ENCODE measurements around the gene OBSCN. TPM values are rescaled to one million over a fixed set of nuclear protein-coding genes. Genes with fewer than 3 reads are reported as not detected.

OBSCN gene
- total RNA-seq, 6 experiments from 2014 or later, result 0.27 to 1.8 (median 0.53) TPM

- Mint-ChIP-seq H3K9me3 (no peaks in the 10 kb centered on the region), H3K27me3 (ENCODE audit: insufficient read depth) (no peaks in the 10 kb centered on the region), H3K36me3 (ENCODE audit: low read depth) (peaks cover 5% of the 10 kb centered on the region; the same call in 1 of the 2 replicates), H3K27ac (no peak overlapping the region), H3K4me3 (no peak overlapping the region), H3K4me1 (ENCODE audit: low read depth) (peaks cover 21% of the 10 kb centered on the region)
- DNase-seq, result no peak
- no peak for TF ChIP-seq CTCF (IDR thresholded peaks at IDR 0.05)
Observed at GRCh38 chr1:228391411-228392020, 183.7 kb downstream of the OBSCN start.

- no peak for TF ChIP-seq CTCF (IDR thresholded peaks at IDR 0.05)
- no peak overlapping the region for H3K27ac Mint-ChIP-seq
- no peak for DNase-seq
Observed at GRCh38 chr1:228392111-228392936, 184.5 kb downstream of the OBSCN start.

GRCh38 chr1:228393268-228393701, 185.4 kb downstream of the OBSCN start:
- Mint-ChIP-seq H3K27ac (peak overlapping the region; percentile 56), H3K4me3 (no peak overlapping the region), H3K9me3 (no peaks in the 10 kb centered on the region), H3K27me3 (ENCODE audit: insufficient read depth) (no peaks in the 10 kb centered on the region), H3K4me1 (ENCODE audit: low read depth) (peaks cover 21% of the 10 kb centered on the region), H3K36me3 (ENCODE audit: low read depth) (peaks cover 5% of the 10 kb centered on the region; the same call in 1 of the 2 replicates)
- DNase-seq, result peak; percentile 53
- peak; percentile 77 for TF ChIP-seq CTCF (IDR thresholded peaks at IDR 0.05)

More at GRCh38 chr1:228392111-228392936, 184.5 kb downstream of the OBSCN start:
- no peak overlapping the region for H3K4me3 Mint-ChIP-seq
- H3K4me1 Mint-ChIP-seq (ENCODE audit: low read depth), result peaks cover 21% of the 10 kb centered on the region
- peaks cover 5% of the 10 kb centered on the region; the same call in 1 of the 2 replicates for H3K36me3 Mint-ChIP-seq (ENCODE audit: low read depth)
- no peaks in the 10 kb centered on the region for H3K9me3 Mint-ChIP-seq
- no peaks in the 10 kb centered on the region for H3K27me3 Mint-ChIP-seq (ENCODE audit: insufficient read depth)

- no peaks in the 10 kb centered on the region for H3K9me3 Mint-ChIP-seq
- peaks cover 5% of the 10 kb centered on the region; the same call in 1 of the 2 replicates for H3K36me3 Mint-ChIP-seq (ENCODE audit: low read depth)
- TF ChIP-seq CTCF (IDR thresholded peaks at IDR 0.05), result peak; percentile 32; the same call in 1 of the 2 replicates
- no peak overlapping the region for H3K4me3 Mint-ChIP-seq
- H3K27ac Mint-ChIP-seq, result peak overlapping the region; percentile 48
- H3K27me3 Mint-ChIP-seq (ENCODE audit: insufficient read depth), result no peaks in the 10 kb centered on the region
- DNase-seq, result no peak
- H3K4me1 Mint-ChIP-seq (ENCODE audit: low read depth), result peaks cover 21% of the 10 kb centered on the region
Observed at GRCh38 chr1:228393811-228394570, 186.1 kb downstream of the OBSCN start.

- no peak for DNase-seq
- H3K36me3 Mint-ChIP-seq (ENCODE audit: low read depth), result peaks cover 5% of the 10 kb centered on the region; the same call in 1 of the 2 replicates
- no peaks in the 10 kb centered on the region for H3K27me3 Mint-ChIP-seq (ENCODE audit: insufficient read depth)
- no peak overlapping the region for H3K27ac Mint-ChIP-seq
- TF ChIP-seq CTCF (IDR thresholded peaks at IDR 0.05), result no peak
- no peaks in the 10 kb centered on the region for H3K9me3 Mint-ChIP-seq
- no peak overlapping the region for H3K4me3 Mint-ChIP-seq
- H3K4me1 Mint-ChIP-seq (ENCODE audit: low read depth), result peaks cover 21% of the 10 kb centered on the region
Observed at GRCh38 chr1:228394571-228395394, 186.9 kb downstream of the OBSCN start.
